GM12892 (cell line): ENCODE measurements around the gene DBR1.

Experiments used
- DNase-seq: peaks from one replicate; pipeline ENCODE4 v3.0.0; 2011; ENCODE audit not compliant: insufficient read length
- FAIRE-seq: peaks from 2 replicates; lab custom pipeline; 2011; peaks lifted over from hg19 to GRCh38; lab: Jason Lieb, UNC
- POLR2A ChIP-seq: IDR thresholded peaks from 2 replicates; pipeline ENCODE4 v1.6.1; 2011; ENCODE audit warnings: low read depth, low read length, control low read depth
- POLR2AphosphoS5 ChIP-seq: IDR thresholded peaks from 2 replicates; pipeline ENCODE4 v1.6.1; 2011; ENCODE audit warnings: low read depth, low read length, control low read depth
- TAF1 ChIP-seq: IDR thresholded peaks from 2 replicates; pipeline ENCODE4 v1.6.1; 2011; ENCODE audit warnings: low read depth, mild to moderate bottlenecking, control low read depth, low read length, borderline replicate concordance

Gene DBR1

DNA sequence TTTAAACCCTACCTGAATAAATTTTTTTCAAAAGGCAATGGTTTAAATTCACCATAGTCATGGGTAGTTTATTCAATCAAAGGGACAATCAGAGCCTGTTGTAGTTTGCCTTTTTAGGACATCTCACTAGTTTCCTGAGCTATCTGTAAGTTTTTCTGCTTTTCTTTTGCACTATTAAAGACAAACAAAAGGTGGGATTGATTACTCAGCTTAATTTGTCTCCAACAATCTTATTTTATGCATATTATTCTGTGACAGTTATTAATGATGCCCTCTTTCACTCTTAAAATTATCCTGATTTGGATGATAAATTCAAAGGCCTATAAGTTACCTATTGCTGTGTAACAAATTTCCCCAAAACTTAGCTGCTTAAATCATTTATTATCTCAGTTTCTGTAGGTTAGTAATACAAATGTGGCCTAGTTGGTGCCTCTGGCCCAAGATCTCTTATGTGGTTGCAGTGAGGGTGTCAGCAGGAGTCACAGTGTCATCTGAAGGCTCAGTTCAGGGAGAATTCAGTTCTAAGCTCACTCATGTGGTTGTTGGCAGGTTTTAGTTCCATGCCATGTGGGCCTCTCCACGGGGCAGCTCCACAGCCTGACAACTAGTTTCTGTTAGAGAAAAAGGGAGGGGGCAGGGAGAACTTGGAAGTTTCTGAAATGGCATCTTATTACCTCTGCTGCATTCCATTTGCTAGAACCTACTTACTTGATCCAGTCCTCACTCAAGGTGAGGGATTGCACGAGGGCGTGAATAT is 28.4 kb upstream of the DBR1 start:
- FAIRE-seq (no peak), DNase-seq (no peak)

DNA sequence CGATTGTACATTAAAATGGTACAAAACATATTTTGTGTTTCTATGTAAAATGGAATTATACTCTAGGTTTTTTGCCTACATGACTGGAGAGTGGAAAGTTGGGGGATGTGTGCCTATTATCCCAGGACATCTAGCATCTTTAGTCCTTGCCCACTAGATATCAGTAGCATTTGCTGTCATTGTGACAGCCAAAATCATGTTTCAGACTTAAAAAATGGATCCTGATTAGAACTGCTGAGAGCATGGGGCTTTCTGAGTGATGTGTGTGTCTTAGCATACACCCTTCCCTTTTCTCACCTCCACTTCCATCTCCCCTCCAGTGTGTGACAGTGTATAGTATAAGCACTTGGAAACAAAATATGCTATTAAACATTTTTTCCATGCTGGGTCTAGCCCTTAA is 25.7 kb upstream of the DBR1 start:
- FAIRE-seq (no peak), DNase-seq (no peak)
- TF ChIP-seq POLR2AphosphoS5 = no peak
- no peak for TF ChIP-seq TAF1
- TF ChIP-seq POLR2A = no peak

More for the DNA sequence above, 28.4 kb upstream of the DBR1 start:
- TF ChIP-seq TAF1 = no peak
- no peak for TF ChIP-seq POLR2AphosphoS5
- no peak for TF ChIP-seq POLR2A

- DNase-seq (no peak), FAIRE-seq (peak; percentile 17)
- TF ChIP-seq TAF1 (no peak), POLR2AphosphoS5 (no peak), POLR2A (no peak)
Measured at GRCh38 chr3:138199851-138200250, 25.1 kb upstream of the DBR1 start.

GRCh38 chr3:138197524-138197923 is 22.8 kb upstream of the DBR1 start:
- FAIRE-seq (no peak), DNase-seq (no peak)
- TF ChIP-seq POLR2A (no peak), POLR2AphosphoS5 (no peak), TAF1 (no peak)

DNA sequence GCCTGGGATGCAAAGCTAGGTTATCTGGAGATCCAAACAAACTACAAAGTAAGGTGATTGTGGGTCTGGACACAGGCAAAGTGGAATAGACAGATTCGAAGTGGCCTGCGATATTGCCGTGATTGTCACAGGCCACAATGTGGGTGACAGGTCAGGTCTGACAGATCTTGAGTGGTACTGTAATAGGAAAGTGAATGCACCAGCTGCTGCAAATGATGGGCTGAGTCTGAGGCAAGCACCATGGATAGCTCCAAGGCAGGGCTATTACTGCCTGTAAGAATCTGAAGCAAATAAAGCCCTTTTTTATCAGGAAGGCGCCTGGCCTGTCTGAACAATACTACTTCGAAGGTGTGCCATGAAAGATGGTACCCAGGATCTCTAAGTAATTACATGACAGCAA is 22.3 kb upstream of the DBR1 start:
- DNase-seq (no peak), FAIRE-seq (no peak)
- no peak for TF ChIP-seq TAF1
- TF ChIP-seq POLR2AphosphoS5 = no peak
- TF ChIP-seq POLR2A = no peak

- DNase-seq (no peak), FAIRE-seq (no peak)
- TF ChIP-seq POLR2A (no peak), TAF1 (no peak), POLR2AphosphoS5 (no peak)
Measured at GRCh38 chr3:138196023-138196422, 21.3 kb upstream of the DBR1 start.

- no peak for DNase-seq
- TF ChIP-seq POLR2A = no peak
- no peak for TF ChIP-seq POLR2AphosphoS5
- TF ChIP-seq TAF1 = no peak
- FAIRE-seq = no peak
Measured at GRCh38 chr3:138195481-138195880, 20.8 kb upstream of the DBR1 start.

DNA sequence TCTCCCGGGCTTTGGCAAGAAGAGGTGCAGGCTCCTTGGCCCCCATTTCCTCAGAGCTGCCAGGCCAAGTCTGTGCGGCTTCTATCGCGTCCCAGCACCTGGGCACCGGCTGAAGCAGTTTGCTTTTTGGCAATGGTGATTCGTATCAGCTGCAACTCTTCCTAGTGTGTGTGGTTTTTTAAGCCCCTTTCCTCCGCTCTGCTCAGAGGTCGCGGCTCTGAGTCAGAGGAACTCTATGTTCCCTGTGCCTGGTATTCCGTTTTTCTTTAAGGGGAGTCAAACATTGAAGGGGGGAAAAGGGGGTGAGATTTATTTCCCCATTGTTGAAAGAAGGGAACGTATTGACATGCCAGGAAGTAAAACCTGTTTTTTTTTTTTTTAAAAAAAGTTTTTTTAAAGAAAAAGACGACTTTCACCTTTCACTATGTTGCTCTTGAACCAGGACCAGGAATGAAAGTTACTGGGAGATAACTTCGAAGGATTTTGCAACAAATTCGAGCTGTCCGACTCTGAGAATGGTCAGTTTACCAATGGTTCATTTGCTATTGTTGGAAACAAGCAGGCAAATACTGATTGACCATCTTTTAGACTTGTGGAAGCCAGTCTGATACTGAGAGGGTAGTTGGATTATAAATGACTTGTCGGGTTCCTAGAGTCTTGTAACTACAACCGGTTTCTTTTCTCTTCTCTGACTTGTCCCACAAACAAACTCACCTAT is 13.5 kb upstream of the DBR1 start:
- no peak for TF ChIP-seq POLR2A
- TF ChIP-seq POLR2AphosphoS5 = no peak
- no peak for TF ChIP-seq TAF1
- DNase-seq (peak; percentile 26), FAIRE-seq (no peak)

GRCh38 chr3:138187296-138188012 is 12.7 kb upstream of the DBR1 start, which contains the start of gene ARMC8:
TSS of gene ARMC8 (plus strand) at chr3:138187301. CDS start at chr3:138187555, 254 bp downstream.
- DNase-seq (peak; percentile 49), FAIRE-seq (no peak)
- TF ChIP-seq POLR2AphosphoS5 (peak; percentile 67), POLR2A (peak; percentile 81), TAF1 (peak; percentile 94)

DNA sequence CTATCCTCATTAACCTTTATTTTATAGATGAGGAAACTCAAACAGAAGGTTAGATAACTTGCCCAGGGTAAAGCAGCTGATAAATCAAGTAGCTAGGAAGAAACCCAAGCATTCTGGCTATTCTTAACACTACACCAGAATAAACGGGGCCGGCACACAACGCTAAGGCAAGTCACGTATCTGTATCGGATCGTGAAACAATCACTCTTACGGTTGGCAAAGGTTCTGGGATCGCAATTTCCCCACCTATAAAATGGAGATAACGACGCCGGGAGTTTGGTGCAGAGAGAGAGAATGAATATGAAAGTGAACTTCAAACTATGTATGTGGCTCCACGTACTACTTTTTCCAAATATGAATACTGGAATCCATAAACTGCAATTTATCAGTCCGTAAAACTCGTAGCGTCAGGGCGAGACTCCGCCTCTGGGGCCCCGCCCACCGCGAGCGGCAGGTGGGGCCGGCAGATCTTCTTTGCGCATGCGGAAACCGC is 12.1 kb upstream of the DBR1 start:
- FAIRE-seq (peak; percentile 92), DNase-seq (peak; percentile 91)
- TF ChIP-seq POLR2AphosphoS5 (no peak), POLR2A (no peak), TAF1 (no peak)

DNA sequence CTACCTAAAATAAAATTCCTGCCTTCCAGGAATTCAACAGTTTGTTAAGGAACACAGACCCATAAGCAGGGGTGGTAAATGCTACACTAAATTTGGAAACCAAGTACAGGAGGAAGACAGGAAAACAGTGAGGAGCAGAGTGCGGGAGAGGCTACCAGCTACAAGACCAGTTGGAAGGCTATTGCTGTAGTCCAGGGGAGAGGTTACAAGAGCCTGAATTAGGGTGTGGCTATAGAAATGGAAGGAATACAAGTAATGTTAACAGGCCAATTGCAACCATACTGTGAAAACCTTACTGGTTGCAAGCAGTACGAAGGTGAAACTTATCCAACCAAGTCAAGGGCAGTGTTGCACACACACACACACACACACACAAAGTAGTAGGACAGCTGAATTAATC is 11.5 kb upstream of the DBR1 start:
- FAIRE-seq = no peak
- no peak for DNase-seq

More for the DNA sequence above, 11.5 kb upstream of the DBR1 start:
- no peak for TF ChIP-seq POLR2A
- no peak for TF ChIP-seq POLR2AphosphoS5
- TF ChIP-seq TAF1 = no peak
